Testis (tissue), 2 donors: ENCODE data around the gene ODC1.

Experiments
- CTCF ChIP-seq, 3 experiments: fragments of 450-650 bp in 2 of 3; fragments of 200-600 bp in 1 of 3; sonication (generic) in 1 of 3; IDR thresholded peaks; one replicate each; pipeline ENCODE4 v1.5.1; 2016 to 2019; ENCODE audit warnings: antibody characterized with exemption in 3 of 3, mild to moderate bottlenecking in 2 of 3, moderate library complexity in 1 of 3
- POLR2A ChIP-seq: fragments of 450-650 bp; IDR thresholded peaks from one replicate; pipeline ENCODE4 v1.6.1; 2017; ENCODE audit warnings: antibody characterized with exemption, mild to moderate bottlenecking, moderate library complexity

- TF ChIP-seq CTCF (IDR thresholded peaks at IDR 0.05) (no peak), POLR2A (no peak)
Observed at GRCh38 chr2:10444463-10444862, 3.7 kb downstream of the ODC1 start.
